Psoas muscle (tissue), 8 donors: Measurements from ENCODE around the gene PODXL2. TPM values are rescaled to one million over a fixed set of nuclear protein-coding genes. Genes with fewer than 3 reads are reported as not detected.

Experiments
- ATAC-seq, 4 donors: fragments of 200-7000 bp; cut with Tn5 transposase; one replicate each; pipeline ENCODE4 v1.9.1; 2020; ENCODE audit warnings: moderate library complexity in 3 of 4, mild to moderate bottlenecking in 2 of 4
- DNase-seq, 2 donors: peaks; one replicate each; pipeline ENCODE4 v3.0.0-alpha.2; 2020
- H3K27ac ChIP-seq: fragments of 200-600 bp; one replicate; pipeline ENCODE4 v1.8.0; 2022
- H3K27me3 ChIP-seq, 3 donors: fragments of 200-600 bp in 1 of 3; one replicate each; pipeline versions ENCODE4 v1.6.1 to v1.8.0; 2013 to 2022; ENCODE audit warnings: low read length in 2 of 3, mild to moderate bottlenecking in 2 of 3, moderate library complexity in 1 of 3; ENCODE audit not compliant: insufficient read depth in 3 of 3
- H3K36me3 ChIP-seq, 2 donors: fragments of 200-600 bp in 1 of 2; one replicate each; pipeline versions ENCODE4 v1.6.1 to v1.8.0; 2013 to 2022; ENCODE audit warnings: low read depth in 1 of 2, mild to moderate bottlenecking in 1 of 2, moderate library complexity in 1 of 2; ENCODE audit not compliant: insufficient read depth in 1 of 2
- H3K4me1 ChIP-seq: fragments of 200-600 bp; one replicate; pipeline ENCODE4 v1.8.0; 2022
- H3K4me3 ChIP-seq: fragments of 200-600 bp; one replicate; pipeline ENCODE4 v1.8.0; 2022; ENCODE audit warnings: mild to moderate bottlenecking
- H3K9me3 ChIP-seq: fragments of 200-600 bp; one replicate; pipeline ENCODE4 v1.8.0; 2022
- CTCF ChIP-seq: fragments of 200-600 bp; IDR thresholded peaks from one replicate; pipeline ENCODE4 v1.8.0; 2022; ENCODE audit warnings: antibody characterized with exemption
- WGBS, 3 donors: extraction: QIAGEN DNeasy Blood & Tissue Kit; methylation state at CpG; one replicate each; pipeline versions ENCODE4 v1.1.6 to v1.1.7; 2013; 5-methylcytosine and 5-hydroxymethylcytosine counted together
- intact Hi-C, 2 donors: fragments of 100-400 bp; cut with DNase I; formaldehyde crosslinking; loops; one replicate each; pipeline versions ENCODE4 v1.11.0 to v1.14.2; 2022
- polyA plus RNA-seq, 3 donors: library from polyadenylated mRNA; stranded (reverse); fragments of 200-250 nt; gene quantifications; one replicate each; pipeline ENCODE4 v1.2.3, GENCODE V29; 2013
- total RNA-seq, 4 donors: library from RNA; stranded (reverse); fragmentation: NEBNext Ultra II Directional in 2 of 4; extraction: Animal tissue kit (Norgen Biotek cat#: 25700) in 2 of 4; gene quantifications; one replicate each; pipeline versions ENCODE4 v1.2.1 to v1.2.4, GENCODE V29; 2021 to 2023
- donor health status: healthy with polysubstance abuse.
- donor health status: DM: no; HTN: no; CAD: no; lungs with moderate emphysema.
- donor health status: Bipolar disorder and iron deficiency.
- donor health status: healthy.
- donor health status: DM: yes; HTN: yes; CAD: no.
- donor health status: DM: no; HTN: no; CAD: no.
- donor health status: DM: no; HTN: no; CAD: no.
- donor health status: DM: yes; HTN: yes; CAD: no.

PODXL2 gene
- total and polyA plus RNA-seq, 7 donors, result 1.4 to 3.0 (median 2.1) TPM

GRCh38 chr3:127630811-127631714, 2.1 kb downstream of the PODXL2 start:
- no peaks in the 10 kb centered on the region for H3K9me3 ChIP-seq
- ATAC-seq (no peak), DNase-seq (no peak)
- H3K27me3 ChIP-seq, result peaks cover 0 to 2% (median 2%) of the 10 kb centered on the region in 3 donors
- H3K4me1 ChIP-seq, result peaks cover 5% of the 10 kb centered on the region
- no peak for TF ChIP-seq CTCF
- no peak overlapping the region for H3K4me3 ChIP-seq
- intact Hi-C loops, result no loop called here
- no peaks in the 10 kb centered on the region for H3K36me3 ChIP-seq
- no peak overlapping the region for H3K27ac ChIP-seq
- WGBS, 3 donors, result 84 to 86% (median 85%) methylated on average over 12 of the region's 12 CpGs

DNA sequence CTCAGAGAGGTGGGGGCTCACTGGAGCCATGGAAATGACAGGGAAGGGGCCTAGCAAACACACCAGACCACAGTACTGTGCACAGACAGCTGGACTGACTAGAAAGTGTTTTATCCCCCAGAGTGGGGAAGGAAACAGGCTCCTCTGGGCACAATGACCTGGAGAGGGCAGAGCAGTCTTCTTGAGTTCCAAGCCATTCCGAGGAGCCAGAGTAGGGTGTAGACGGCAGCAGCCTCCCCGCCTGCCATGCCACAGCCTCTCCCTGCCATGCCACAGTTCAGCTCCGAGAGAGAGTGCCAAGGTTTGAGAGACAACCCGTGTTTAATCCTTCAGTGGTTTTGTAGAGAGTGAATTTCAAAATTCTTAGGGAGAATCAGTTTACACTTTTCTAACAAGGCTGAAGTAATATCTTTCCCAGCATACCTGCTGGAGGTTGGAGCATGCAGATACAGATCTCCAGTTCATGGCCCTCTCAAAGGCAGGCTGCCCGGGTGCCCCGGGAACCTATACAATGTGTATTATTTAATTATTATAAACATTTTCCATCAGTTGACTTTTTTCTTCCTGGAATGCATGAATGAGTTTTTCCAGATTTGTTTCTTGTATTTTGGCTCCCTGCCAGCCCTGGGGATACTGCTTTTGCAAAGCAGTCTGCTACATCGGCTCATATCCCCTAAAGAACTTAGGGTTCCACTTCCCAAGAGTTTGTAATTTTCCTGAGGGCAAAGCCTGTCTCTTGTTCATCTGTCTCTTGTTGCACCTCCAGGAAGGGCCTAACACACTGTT, 3.2 kb downstream of the PODXL2 start:
- 69 to 71% (median 69%) methylated on average over 8 of the region's 8 CpGs for WGBS, 3 donors
- ATAC-seq (no peak), DNase-seq (no peak)
- H3K27ac ChIP-seq, result no peak overlapping the region
- peaks cover 5% of the 10 kb centered on the region for H3K4me1 ChIP-seq
- intact Hi-C loops, result no loop called here
- TF ChIP-seq CTCF, result no peak
- no peak overlapping the region for H3K4me3 ChIP-seq
- H3K36me3 ChIP-seq, result no peaks in the 10 kb centered on the region
- peaks cover 0 to 3% (median 2%) of the 10 kb centered on the region in 3 donors for H3K27me3 ChIP-seq
- no peaks in the 10 kb centered on the region for H3K9me3 ChIP-seq

DNA sequence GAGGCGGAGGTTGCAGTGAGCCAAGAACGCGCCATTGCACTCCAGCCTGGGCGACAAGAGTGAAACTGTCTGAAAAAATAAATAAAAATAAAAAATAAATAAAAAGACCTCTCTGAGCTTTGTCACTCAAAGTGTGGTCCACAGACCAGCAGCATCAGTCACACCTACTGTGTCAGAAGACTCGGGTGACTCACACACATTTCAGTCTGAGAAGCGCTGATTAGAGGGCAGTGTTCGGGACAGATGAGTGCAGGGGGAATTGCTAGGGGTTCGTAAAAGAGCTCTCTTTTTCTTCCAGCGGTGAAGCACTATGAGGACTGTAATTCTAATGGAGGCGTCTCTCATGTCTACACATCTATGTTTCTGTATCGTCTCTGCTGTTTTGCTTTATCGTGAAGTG, 5.7 kb downstream of the PODXL2 start:
- Histone ChIP-seq H3K4me3 (no peak overlapping the region), H3K36me3 (no peaks in the 10 kb centered on the region), H3K27ac (no peak overlapping the region), H3K27me3 (peaks cover 0 to 3% (median 0%) of the 10 kb centered on the region in 3 donors), H3K9me3 (no peaks in the 10 kb centered on the region), H3K4me1 (peaks cover 2% of the 10 kb centered on the region)
- intact Hi-C loops, result no loop called here
- 88 to 93% (median 92%) methylated on average over 12 of the region's 12 CpGs for WGBS, 3 donors
- no peak for TF ChIP-seq CTCF
- DNase-seq, result no peak
- ATAC-seq, result no peak

DNA sequence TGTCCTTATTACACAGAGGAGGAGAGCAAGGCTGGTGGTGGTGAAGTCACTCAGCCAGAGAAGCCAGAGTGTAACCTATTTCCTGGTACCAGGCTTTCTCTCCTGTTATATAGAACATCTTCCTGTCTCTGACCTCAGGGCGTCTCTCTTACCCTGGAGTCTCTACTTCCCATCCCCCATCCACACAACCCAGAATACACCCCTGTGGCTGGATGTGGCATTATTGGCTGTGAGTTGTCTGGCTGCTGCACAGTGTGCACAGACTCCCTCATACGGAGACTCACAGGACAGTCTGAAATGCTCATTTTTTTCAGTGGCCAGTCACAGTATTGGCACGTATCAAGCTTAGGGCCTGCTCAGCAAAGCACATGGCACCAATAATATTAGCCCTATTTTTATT, 8.6 kb downstream of the PODXL2 start:
- WGBS, 3 donors, result 67 to 84% (median 75%) methylated on average over 3 of the region's 3 CpGs
- intact Hi-C loops, result no loop called here
- no peak for TF ChIP-seq CTCF
- Histone ChIP-seq H3K4me1 (no peaks in the 10 kb centered on the region), H3K4me3 (no peak overlapping the region), H3K9me3 (no peaks in the 10 kb centered on the region), H3K36me3 (no peaks in the 10 kb centered on the region), H3K27ac (no peak overlapping the region), H3K27me3 (peaks cover 0 to 3% (median 0%) of the 10 kb centered on the region in 3 donors)
- DNase-seq (no peak), ATAC-seq (no peak)
